Left cardiac atrium (tissue), 4 donors: Measurements from ENCODE around the gene METTL25. TPM values are rescaled to one million over a fixed set of nuclear protein-coding genes. Genes with fewer than 3 reads are reported as not detected.

Experiments used
- ATAC-seq, 2 donors: fragments of 200-7000 bp; cut with Tn5 transposase; one replicate each; pipeline ENCODE4 v1.9.1; 2020; ENCODE audit warnings: mild to moderate bottlenecking in 2 of 2, moderate library complexity in 2 of 2
- DNase-seq: peaks from one replicate; pipeline ENCODE4 v3.0.0-alpha.2; 2020
- intact Hi-C, 2 donors: fragments of 100-400 bp; cut with DNase I; formaldehyde crosslinking; loops; one replicate each; pipeline versions ENCODE4 v1.14.1 to v1.15.1; 2022 to 2023
- total RNA-seq, 2 donors: library from RNA; stranded (reverse); fragmentation: NEBNext Ultra II Directional; extraction: Animal tissue kit (Norgen Biotek cat#: 25700); gene quantifications; one replicate each; pipeline ENCODE4 v1.2.1, GENCODE V29; 2021
- donor health status: DM: no; HTN: yes; CAD: no.
- donor health status: DM: no; HTN: yes; CAD: no; lungs with severe emphysema.
- donor health status: DM: yes; HTN: yes; CAD: no.
- donor health status: Dilated cardiomyopathy.

Gene METTL25
- total RNA-seq, 2 donors from 2014 or later, result 14.5 to 16.1 TPM

GRCh38 chr12:82448911-82449578 is 90.7 kb downstream of the METTL25 start:
- no peak for DNase-seq
- ATAC-seq, result no peak
- intact Hi-C loops, result no loop called here

- intact Hi-C loops, result no loop called here
- DNase-seq (no peak), ATAC-seq (no peak)
Observed at GRCh38 chr12:82456633-82457032, 98.3 kb downstream of the METTL25 start.

GRCh38 chr12:82458101-82458500 is 99.8 kb downstream of the METTL25 start:
- ATAC-seq (no peak), DNase-seq (no peak)
- intact Hi-C loops, result no loop called here

- intact Hi-C loops, result no loop called here
- DNase-seq (no peak), ATAC-seq (no peak)
Observed at GRCh38 chr12:82461393-82461792, 103.1 kb downstream of the METTL25 start.

GRCh38 chr12:82461836-82462235 is 103.5 kb downstream of the METTL25 start:
- intact Hi-C loops, result no loop called here
- no peak for DNase-seq
- no peak for ATAC-seq

GRCh38 chr12:82468563-82468962 is 110.2 kb downstream of the METTL25 start:
- intact Hi-C loops, result no loop called here
- ATAC-seq, result no peak

GRCh38 chr12:82470906-82471512 is 112.7 kb downstream of the METTL25 start:
- DNase-seq (no peak), ATAC-seq (no peak)
- intact Hi-C loops, result no loop called here

More at GRCh38 chr12:82468563-82468962, 110.2 kb downstream of the METTL25 start:
- no peak for DNase-seq

- intact Hi-C loops, result no loop called here
- no peak for DNase-seq
- peak in 1 of 2 donors; percentile 94 for ATAC-seq
Observed at GRCh38 chr12:82473111-82473754, 114.9 kb downstream of the METTL25 start.

- intact Hi-C loops, result no loop called here
- ATAC-seq, result no peak
- DNase-seq, result no peak
Observed at GRCh38 chr12:82474181-82474797, 116.0 kb downstream of the METTL25 start.

- ATAC-seq, result no peak
- no peak for DNase-seq
- intact Hi-C loops, result no loop called here
Observed at GRCh38 chr12:82474798-82475184, 116.5 kb downstream of the METTL25 start.

- ATAC-seq, result no peak
- no peak for DNase-seq
- intact Hi-C loops, result no loop called here
Observed at GRCh38 chr12:82475211-82475610, 116.9 kb downstream of the METTL25 start.

- ATAC-seq (no peak), DNase-seq (no peak)
- intact Hi-C loops, result no loop called here
Observed at GRCh38 chr12:82476511-82476910, 118.2 kb downstream of the METTL25 start.

- ATAC-seq (no peak), DNase-seq (no peak)
- intact Hi-C loops, result no loop called here
Observed at GRCh38 chr12:82479511-82479910, 121.2 kb downstream of the METTL25 start.

- intact Hi-C loops, result no loop called here
- DNase-seq (no peak), ATAC-seq (no peak)
Observed at GRCh38 chr12:82480606-82481005, 122.3 kb downstream of the METTL25 start.

GRCh38 chr12:82481954-82482353 is 123.6 kb downstream of the METTL25 start:
- DNase-seq (no peak), ATAC-seq (no peak)
- intact Hi-C loops, result no loop called here

GRCh38 chr12:82486524-82487235 is 128.4 kb downstream of the METTL25 start:
- ATAC-seq (no peak), DNase-seq (no peak)
- intact Hi-C loops, result no loop called here

- ATAC-seq, result no peak
- intact Hi-C loops, result no loop called here
- no peak for DNase-seq
Observed at GRCh38 chr12:82504409-82504808, 146.1 kb downstream of the METTL25 start.

- ATAC-seq, result no peak
Observed at GRCh38 chr12:82505150-82505549, 146.8 kb downstream of the METTL25 start.

GRCh38 chr12:82507686-82508085 is 149.4 kb downstream of the METTL25 start:
- ATAC-seq, result no peak
- DNase-seq, result no peak
- intact Hi-C loops, result no loop called here

More at GRCh38 chr12:82505150-82505549, 146.8 kb downstream of the METTL25 start:
- intact Hi-C loops, result no loop called here
- no peak for DNase-seq

GRCh38 chr12:82510386-82510785 is 152.1 kb downstream of the METTL25 start:
- intact Hi-C loops, result no loop called here
- ATAC-seq (no peak), DNase-seq (no peak)
